HG03097 (cell line): ENCODE data around the gene INSRR.

Experiments used
- ATAC-seq: cut with Tn5 transposase; IDR thresholded peaks from one replicate; pipeline ENCODE4 v1.9.1; 2021; ENCODE audit not compliant: unreplicated experiment, low FRiP score

INSRR gene

DNA sequence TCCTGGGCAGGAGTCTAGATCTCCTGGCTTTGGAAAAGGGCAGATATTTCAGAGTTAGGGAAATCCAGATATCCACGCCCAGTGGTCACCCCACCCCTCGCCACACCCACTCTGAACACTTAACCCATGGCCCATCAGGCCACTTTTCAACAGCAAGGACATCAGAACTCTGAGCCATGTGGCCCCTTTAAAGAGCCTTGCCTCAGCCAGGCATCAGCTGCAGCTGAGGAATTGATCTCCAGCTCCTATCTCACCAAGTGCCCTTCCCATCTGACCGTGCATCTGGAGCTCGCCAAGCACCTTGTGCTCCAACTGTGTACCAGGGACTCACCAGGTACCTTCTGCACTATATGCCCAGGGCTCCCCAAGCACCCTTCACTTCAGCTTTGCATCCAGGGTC is 22.0 kb downstream of the INSRR start:
- ATAC-seq = no peak

DNA sequence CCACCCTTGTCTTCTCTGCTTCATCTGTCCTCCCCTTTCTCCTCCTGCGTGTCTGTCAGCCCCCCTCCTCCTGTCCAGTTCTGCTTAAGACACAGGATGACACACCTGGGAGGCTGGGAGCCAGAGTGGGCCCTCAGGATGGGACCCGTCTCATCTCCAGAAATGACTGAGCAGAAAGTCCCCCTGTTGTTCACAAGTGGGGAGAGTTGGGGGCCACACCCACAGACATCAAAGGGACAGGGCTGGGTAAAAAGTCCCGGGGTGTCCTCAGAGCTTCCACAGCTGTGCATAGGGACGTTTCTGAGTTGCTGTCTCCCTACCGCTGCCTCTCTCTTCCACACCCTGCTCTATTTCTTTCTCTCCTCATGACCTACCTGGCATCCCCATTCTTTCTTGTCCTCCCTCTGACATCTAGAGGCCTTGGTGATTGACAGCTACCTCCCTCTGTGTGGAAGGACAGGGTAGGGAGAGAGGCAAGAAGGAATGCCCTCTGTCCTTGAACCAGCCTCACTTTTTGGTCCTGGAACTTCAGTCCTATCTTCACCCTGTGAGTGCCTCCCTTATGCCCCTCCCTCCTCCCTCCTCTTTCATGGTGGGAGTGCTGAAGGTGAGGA is 22.8 kb downstream of the INSRR start:
- ATAC-seq = no peak

DNA sequence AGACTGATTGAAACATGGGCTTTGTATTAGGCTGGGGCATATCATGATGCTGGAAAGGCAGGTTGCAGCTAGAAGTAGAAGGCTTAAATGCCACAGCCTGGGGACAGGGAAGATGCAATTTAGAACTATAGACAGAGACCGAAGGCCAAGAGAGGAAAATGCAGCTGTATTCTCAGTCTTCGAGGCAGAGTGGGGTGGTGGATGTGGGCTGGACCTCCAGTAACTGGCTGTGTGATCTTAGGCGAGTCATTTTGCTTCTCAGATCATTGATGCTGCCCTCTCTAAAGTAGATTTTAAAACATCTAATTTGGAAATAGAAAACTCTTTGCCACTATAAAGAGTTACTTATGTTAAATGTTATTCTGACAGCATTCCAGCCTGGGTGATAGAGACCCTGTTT is 24.6 kb downstream of the INSRR start:
- ATAC-seq = no peak

DNA sequence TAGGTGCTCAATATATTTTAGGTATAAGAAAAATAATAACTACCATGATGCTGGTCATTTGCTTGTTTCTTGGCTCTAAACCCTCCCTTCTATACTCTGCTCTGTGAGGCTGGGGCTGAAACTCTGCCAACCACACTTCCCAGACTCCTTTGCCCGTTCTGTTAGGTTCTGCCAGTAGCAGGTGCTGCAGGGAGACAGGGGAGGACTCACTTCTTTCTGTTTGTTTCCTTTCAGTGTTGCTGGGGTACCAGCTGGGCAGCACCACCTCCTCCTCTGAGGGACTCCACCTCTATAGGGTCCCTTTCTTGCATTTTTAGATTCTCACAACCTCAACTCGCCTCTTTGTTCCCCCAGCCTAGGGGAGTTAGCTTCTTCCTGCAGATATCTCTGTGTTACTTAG is 25.3 kb downstream of the INSRR start:
- no peak for ATAC-seq

DNA sequence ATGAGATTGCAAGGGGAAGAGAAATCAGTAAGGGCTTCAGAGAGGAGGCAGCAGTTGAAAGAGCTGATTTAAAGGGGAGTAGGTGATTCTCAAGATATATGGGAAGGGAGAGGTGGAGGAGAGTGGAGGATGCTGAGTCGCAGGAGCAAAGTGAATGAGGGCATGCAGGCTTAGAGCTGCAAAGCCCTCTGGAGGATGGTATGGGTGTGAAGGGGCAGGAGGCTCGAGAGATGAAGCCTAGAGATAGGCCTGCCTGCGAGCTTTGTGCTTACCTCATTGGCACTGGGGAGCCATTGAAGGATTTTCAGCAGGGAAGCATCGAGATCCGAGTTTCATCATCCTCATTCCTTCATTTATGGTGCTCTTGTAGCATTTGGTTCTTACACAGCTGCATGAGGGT is 26.5 kb downstream of the INSRR start:
- no peak for ATAC-seq

DNA sequence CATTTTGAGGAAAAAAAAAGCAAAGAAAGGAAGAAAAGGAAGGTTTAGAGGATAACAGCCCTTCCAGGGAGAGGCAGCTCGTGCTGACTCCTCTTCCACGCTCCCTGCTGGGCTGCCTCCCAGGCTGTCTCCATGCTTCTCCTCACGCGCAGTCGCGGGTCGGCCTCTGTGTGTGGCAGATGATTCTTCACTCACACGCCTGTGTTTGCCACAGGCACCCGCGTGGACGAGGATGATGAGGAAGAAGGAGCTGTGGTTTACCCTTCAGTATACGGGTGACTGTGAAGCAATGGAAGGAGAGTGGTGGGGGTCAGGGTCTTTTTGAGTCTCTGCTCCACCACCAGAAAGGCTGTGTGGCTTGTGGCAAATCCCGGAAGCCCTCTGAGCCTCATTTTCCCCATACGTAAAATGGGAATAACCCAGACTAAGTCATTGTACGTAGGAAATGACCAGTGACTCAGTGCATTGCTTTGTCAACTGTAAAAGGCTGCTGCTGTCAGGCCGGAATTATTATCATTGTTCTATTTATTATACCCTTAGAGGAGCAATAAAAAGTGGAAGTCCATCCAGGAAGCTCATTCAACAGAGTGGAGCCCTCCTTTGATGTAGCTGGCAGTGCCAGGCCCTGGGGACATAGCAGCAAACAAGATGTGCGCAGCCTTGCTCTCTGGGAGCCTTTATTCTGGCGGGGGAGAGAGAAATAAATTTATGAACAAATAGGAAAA is 30.4 kb downstream of the INSRR start:
- ATAC-seq = no peak

DNA sequence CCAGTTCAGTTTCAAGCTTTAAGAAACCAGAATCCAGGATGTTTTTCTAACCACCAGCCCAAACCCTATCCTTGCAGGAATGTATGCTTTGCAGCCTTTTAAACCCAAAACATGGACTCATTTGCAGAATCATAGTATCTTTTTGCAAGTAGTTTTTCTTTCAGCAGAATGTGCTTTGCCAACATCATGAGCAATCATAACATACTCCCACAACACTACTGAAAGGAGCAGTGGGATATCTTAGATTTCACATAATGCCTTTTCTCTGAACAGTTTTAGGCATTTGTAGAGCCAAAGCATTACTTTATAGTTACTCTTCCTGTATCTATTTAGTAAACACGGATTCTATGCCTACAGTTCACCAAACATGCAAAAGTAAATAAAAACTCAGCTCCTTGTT is 32.3 kb downstream of the INSRR start:
- ATAC-seq = no peak

DNA sequence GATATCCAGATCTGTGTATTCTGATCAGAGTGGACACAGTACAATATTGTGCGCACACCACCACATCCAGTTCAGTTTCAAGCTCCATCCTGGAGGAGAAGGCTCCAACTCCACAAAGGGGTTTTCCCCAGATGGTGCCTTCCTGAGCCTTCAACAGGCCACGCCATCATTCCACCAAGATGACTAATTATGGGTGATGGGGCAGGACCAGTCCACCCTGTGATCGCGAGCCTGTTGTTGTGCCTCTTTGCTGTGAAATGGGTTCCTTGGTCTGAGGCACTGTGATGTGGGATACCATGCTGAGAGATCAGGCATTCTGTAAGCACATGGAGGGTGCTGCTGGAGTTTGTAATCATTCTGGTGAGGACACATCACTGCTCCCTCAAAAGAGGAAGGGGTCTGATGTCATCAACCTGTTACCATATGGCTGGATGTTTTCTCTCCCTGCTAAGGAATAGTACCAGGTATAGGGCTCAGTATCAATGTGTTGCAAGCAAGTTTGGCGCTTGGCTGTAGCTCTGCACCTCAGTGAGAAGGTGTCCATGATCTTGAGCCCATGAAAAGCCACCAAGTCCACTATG is 35.6 kb downstream of the INSRR start:
- no peak for ATAC-seq

DNA sequence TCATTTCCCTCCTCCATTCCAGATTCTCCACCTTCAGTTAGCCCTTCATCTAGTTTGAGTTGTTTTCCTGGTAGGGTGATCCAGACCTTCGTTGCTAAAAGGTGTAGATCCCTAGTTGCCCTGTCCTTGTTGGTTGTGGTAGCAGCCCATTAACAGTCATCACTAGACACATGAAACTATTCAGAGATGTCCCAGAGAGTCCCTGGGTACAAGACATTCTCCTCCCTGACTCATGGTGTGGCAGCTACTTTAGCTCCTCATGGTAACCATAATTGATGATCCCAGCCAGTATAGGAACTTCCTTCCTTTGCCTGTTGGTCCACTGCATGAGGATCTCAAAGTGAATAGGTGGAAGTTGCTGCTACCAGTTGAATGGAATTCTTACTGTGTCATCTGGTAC is 36.2 kb downstream of the INSRR start:
- no peak for ATAC-seq

DNA sequence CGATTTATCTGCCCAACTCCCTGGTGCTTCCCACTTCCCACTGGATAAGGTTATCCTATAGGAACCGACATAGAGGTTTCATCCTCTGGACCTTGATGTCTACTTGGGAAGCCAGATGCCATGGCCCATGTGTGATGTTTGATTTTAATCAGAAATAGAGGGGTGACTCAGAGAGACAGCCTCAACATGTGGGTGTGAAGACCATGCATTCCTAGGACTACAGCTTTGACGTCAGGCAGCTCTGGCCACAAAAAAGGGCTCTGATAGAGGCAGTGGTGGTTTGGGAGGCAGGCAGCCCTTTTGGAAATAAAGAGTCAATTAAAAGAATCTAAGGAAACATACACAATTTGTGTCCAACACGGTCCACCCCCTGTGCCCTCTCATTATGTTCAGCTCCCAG is 37.1 kb downstream of the INSRR start:
- ATAC-seq = no peak

DNA sequence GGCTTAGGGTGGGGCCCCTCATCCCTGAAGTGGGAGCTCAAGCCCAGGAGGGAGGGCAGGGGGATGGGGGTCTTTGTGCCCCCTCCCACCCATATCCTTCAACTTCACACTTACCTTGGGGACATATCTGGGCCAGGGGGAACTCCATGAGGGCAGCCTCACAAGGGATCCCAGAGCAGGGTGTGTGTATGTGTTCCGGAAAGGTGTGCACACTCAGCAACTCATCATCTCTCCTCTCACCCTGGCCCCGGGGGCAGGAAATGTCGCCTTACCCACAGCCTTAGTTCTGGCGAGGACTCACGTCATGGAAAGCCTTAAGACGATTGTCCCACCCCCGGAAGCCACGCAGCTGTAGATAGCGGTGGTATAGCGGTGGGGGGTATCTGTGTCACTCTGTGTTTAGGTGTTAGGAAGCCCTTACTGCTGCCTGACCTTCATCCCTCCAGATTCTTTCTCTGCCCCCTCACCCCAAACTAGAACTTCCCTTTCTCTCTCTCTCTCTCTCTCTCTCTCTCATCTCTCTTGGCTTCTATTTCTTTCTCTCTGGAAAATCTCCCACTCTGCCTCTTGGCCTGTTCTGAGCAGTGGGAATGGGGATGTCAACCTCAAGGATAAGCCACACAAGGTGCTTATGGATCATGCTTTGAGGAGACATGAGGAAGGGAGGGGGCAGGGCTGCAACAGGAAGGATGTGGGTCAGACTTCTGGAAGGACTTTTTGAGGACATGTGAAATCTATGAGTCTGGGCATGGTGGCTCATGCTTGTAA is 42.2 kb downstream of the INSRR start, which contains the start of gene SH2D2A:
Gene SH2D2A (minus strand): TSS at position 288 of the 768 bp plus-strand sequence. CDS start 140 bp downstream, at position 148.
- peak; percentile 69 for ATAC-seq

DNA sequence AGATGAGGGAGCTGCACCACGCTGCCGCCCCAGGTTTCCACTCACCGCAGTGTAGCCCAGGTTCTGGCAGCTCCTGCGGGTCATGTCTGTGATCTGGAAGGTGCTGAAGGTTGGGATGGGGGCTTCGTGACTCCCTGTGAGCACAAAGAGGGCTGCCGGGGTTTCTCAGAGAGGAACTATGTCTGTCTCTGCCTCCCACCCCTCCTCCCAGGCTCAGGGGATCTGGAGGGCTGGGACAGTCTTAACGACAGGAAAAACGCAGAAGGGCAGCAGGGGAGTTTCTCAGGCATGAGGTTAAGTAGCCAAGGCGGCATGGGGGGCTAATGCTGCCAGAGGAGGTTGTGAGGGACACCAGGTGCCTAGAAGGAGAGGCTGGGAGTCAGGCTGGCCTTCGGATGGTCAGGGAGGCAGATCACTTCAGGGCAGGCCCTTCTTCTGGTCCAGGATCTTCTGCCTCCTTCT is 42.9 kb downstream of the INSRR start:
- no peak for ATAC-seq

DNA sequence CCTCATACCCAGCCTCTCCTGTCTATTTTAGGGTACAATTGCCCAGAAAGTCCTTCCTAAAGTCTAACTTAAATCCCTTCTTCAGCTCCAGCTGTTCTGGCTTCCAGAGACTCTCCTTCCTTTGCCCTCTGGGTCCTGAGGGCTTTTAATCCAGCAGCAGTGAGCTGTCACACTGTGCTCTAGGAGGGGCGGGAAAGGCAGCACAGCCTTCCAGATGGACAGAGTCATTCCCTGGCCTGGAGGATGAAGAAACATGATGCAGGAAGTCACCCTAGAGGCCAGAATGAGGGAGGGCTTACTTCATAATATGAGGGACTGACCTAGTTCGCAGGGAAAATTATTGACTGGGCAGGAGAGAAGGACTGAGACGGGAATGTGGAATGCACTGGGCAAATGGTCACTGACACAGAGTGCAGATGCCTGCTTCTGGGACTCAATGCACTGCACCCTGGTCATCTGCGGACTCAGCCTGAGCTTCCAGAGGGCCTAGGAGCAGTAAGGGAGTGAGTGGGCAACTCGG is 43.5 kb downstream of the INSRR start:
- no peak for ATAC-seq

DNA sequence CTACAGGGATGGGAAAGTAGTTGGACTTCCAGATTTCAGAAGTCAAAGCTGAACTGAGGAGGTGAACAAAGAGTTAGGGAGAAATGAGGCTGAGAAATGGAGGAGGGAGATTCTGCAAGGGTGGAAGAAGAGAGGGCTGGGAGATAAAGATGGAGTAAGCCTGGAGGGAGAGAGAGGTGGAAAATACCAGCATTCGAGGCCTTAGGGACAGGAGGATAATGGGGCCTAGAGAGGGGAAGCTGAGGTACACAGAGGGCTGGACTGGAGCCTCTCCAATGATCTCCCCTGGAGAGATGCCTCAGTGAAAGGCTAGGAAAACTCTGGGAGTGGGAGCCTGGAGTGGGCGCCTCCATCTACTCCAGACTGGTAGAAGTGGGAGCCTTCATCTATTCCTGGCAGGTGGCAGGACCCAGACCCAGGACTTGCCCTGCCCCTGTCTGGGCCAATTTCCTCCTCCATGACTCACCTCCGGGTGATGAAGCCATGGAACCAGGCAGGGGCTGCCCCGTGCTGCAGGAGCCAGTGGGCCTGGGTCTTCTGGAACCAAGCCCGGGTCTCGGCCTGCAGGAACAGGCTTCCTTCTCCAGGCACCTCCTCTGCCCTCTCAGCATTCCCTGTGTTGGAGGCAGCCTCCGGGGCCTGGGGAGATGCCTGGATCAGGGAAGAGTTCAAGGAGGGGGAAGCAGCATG is 44.2 kb downstream of the INSRR start:
- ATAC-seq = no peak

DNA sequence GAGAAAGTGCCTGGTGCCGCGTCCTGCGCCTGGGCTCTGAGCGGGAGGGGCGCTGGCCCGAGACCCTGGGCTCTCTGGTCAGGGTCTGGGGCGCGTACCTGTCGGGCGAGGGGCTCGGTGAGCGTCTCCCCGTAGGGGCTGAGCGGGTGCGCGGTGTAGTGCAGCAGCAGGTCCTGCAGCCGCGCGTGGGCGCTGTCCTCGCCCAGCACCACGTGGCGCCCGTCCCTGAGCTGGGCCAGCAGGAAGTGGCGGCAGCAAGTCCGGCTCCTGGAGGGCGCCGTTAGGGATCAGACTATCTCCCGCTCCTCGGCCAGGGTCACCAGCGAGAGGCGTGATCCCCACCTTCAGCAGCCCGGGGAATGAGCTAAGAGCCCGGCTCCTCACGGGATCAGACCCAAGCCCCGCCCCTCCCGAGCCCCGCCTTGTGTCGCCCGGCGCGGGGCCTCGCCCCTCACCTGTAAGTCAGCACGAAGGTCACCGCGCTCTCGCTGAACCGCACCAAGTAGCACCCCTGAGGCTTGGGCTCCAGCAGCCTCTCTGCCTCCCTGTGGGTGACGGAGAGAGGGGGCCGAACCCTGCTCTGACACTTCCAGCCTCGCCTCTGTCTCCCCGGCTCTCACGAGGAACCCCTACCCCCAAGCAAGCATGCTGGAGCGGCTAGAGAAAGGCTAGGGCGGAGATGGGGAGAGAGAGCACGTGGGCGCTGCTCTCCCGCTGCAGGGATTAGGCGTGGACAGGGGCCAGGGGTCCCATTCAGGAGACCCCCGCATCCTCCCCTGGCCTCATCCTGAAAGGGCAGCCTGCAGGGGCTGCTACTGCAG is 45.0 kb downstream of the INSRR start:
- no peak for ATAC-seq

DNA sequence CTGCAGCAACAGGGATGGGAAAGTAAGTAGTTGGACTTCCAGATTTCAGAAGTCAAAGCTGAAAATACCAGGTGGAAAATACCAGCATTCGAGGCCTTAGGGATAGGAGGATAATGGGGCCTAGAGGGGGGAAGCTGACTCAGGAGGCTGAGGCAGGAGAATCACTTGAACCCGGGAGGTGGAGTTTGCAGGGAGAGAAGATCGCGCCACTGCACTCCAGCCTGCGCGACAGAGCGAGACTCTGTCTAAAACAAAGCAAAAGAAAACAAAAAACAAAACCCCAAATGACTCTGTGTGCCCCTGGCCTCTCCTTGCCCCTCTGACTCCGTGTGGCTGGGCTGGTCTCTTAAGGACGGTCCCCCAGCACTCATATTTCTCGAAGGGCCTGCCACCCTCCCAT is 45.6 kb downstream of the INSRR start:
- ATAC-seq = no peak

DNA sequence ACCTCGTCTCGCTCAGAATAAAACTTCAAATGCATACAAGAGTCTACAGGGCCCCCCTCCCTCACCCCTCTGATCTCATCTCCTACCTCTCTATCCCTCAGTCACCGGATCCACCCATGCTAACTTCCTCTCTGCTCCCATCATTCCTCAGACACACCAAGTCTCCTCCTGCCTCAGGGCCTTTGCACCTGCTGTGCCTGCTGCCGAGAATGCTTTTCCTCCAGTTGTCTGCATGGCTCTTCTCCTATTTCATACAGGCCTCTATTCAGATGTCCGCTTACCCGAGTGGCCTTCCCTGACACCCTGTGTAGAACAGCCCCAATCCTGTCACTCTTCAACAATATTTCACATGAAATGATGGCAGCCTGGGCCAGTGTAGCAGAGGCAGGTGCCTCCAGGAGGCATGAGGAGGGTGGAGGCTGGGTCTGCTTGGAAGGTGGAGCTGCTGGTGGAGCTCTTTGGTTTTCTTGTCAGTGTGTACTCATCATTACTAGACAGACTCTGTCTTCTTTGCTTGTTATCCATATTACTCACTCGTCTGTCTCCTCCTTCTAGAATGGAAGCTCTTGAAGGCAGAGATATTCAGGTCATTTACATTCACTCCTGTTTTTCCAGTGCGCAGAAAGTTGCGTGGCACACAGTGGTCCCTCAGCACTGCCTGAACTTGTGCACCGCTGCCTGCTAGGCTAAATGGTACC is 46.5 kb downstream of the INSRR start:
- no peak for ATAC-seq

DNA sequence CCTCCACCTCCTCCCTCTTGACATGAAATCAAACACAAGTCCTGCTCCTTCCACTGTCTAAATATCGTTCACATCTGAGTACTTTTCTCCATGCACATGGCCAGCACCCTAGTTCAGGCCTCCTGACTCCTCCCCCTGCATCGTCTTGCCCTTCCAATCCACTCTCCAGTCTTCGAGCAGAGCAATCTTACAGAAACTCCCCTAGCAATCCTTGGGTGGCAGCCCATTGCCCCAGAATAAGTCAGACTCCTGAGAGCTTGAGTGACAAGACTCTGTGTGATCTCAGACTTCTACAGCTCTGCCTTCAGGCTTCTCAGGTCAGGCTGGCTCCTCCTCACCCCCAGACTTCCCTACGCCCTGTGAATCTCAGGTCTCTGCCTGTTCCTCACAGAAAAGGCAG is 47.7 kb downstream of the INSRR start:
- no peak for ATAC-seq
